WTC11 (cell line): ENCODE data around the gene HRG. TPM values are rescaled to one million over a fixed set of nuclear protein-coding genes. Genes with fewer than 3 reads are reported as not detected.

Experiments used
- ATAC-seq: fragments of 200-7000 bp; cut with Tn5 transposase; 2 replicates; pipeline ENCODE4 v1.10.0; 2021; ENCODE audit warnings: mild to moderate bottlenecking, moderate library complexity
- CTCF ChIA-PET: fragments of 300-600 bp; sonication (Branson Sonifier 250); formaldehyde crosslinking; loops from one replicate; lab custom pipeline; 2021; ENCODE audit warnings: antibody characterized with exemption; lab: Charles Lee
- POLR2A ChIA-PET: fragments of 350-600 bp; sonication (Branson Sonifier 250); formaldehyde crosslinking; loops from one replicate; lab custom pipeline; 2021; ENCODE audit warnings: antibody characterized with exemption; lab: Charles Lee
- DNase-seq: peaks from one replicate; pipeline ENCODE4 v3.0.0; 2021; ENCODE audit warnings: low spot score
- H3K27ac Mint-ChIP-seq: 2 replicates; pipeline ENCODE4 v1.8.0; 2021; ENCODE audit warnings: mixed read lengths
- H3K27me3 Mint-ChIP-seq: 2 replicates; pipeline ENCODE4 v1.8.0; 2021; ENCODE audit warnings: low read depth, mild to moderate bottlenecking, moderate library complexity, mixed read lengths
- H3K36me3 Mint-ChIP-seq: 2 replicates; pipeline ENCODE4 v1.8.0; 2021; ENCODE audit warnings: mixed read lengths
- H3K4me1 Mint-ChIP-seq: 2 replicates; pipeline ENCODE4 v1.8.0; 2022; ENCODE audit warnings: mixed read lengths
- H3K4me3 Mint-ChIP-seq: 2 replicates; pipeline ENCODE4 v1.8.0; 2021; ENCODE audit warnings: mild to moderate bottlenecking, moderate library complexity, mixed read lengths
- H3K9me3 Mint-ChIP-seq: 2 replicates; pipeline ENCODE4 v1.8.0; 2021; ENCODE audit warnings: mixed read lengths
- CREB1 ChIP-seq: sonication (generic); formaldehyde crosslinking; IDR thresholded peaks from 2 replicates; pipeline ENCODE4 v1.8.0; 2023; ENCODE audit warnings: mild to moderate bottlenecking, missing genetic modification reagents
- EMX1 ChIP-seq: fragments of 250-450 bp; sonication (Bioruptor Pico); IDR thresholded peaks from 2 replicates; pipeline ENCODE4 v1.8.0; 2021; ENCODE audit warnings: mild to moderate bottlenecking
- ETV6 ChIP-seq: sonication (generic); formaldehyde crosslinking; IDR thresholded peaks from 2 replicates; pipeline ENCODE4 v1.8.1; 2022; ENCODE audit warnings: mild to moderate bottlenecking, missing genetic modification reagents
- FOXP1 ChIP-seq: sonication (generic); formaldehyde crosslinking; IDR thresholded peaks from 2 replicates; pipeline ENCODE4 v1.8.0; 2022; ENCODE audit warnings: missing genetic modification reagents, mild to moderate bottlenecking, moderate library complexity, borderline replicate concordance
- GABPB1 ChIP-seq: sonication (generic); formaldehyde crosslinking; IDR thresholded peaks from 2 replicates; pipeline ENCODE4 v1.8.1; 2023; ENCODE audit warnings: mild to moderate bottlenecking, missing genetic modification reagents
- GTF2I ChIP-seq: fragments of 250-450 bp; sonication (Bioruptor Pico); conservative IDR thresholded peaks from 2 replicates; pipeline ENCODE4 v1.4.0; 2021; ENCODE audit warnings: mild to moderate bottlenecking
- HMGA2 ChIP-seq: fragments of 250-450 bp; sonication (Bioruptor Pico); IDR thresholded peaks from 2 replicates; pipeline ENCODE4 v1.4.0; 2021; ENCODE audit warnings: mild to moderate bottlenecking, moderate library complexity
- JAZF1 ChIP-seq: fragments of 250-450 bp; sonication (Bioruptor Pico); IDR thresholded peaks from 2 replicates; pipeline ENCODE4 v1.9.0; 2021; ENCODE audit warnings: moderate library complexity, mild to moderate bottlenecking, inconsistent platforms
- KAT7 ChIP-seq: sonication (generic); formaldehyde crosslinking; IDR thresholded peaks from 2 replicates; pipeline ENCODE4 v1.8.1; 2023; ENCODE audit warnings: missing genetic modification reagents, mild to moderate bottlenecking, borderline replicate concordance
- NFE2L1 ChIP-seq: sonication (generic); formaldehyde crosslinking; IDR thresholded peaks from 2 replicates; pipeline ENCODE4 v1.8.1; 2023; ENCODE audit warnings: missing genetic modification reagents
- NR3C1 ChIP-seq: sonication (generic); formaldehyde crosslinking; conservative IDR thresholded peaks from 2 replicates; pipeline ENCODE4 v1.8.1; 2023; ENCODE audit warnings: low read depth, mild to moderate bottlenecking, missing genetic modification reagents
- RORB ChIP-seq: fragments of 250-450 bp; sonication (Bioruptor Pico); IDR thresholded peaks from 2 replicates; pipeline ENCODE4 v1.9.0; 2021; ENCODE audit warnings: mild to moderate bottlenecking
- SMAD3 ChIP-seq: sonication (generic); formaldehyde crosslinking; IDR thresholded peaks from 2 replicates; pipeline ENCODE4 v1.8.0; 2022; ENCODE audit warnings: missing genetic modification reagents, mild to moderate bottlenecking, borderline replicate concordance
- TCF7 ChIP-seq: sonication (generic); formaldehyde crosslinking; IDR thresholded peaks from 2 replicates; pipeline ENCODE4 v1.8.0; 2022; ENCODE audit warnings: mild to moderate bottlenecking, low read depth, missing genetic modification reagents, moderate library complexity
- ZNF121 ChIP-seq: sonication (generic); formaldehyde crosslinking; IDR thresholded peaks from 2 replicates; pipeline ENCODE4 v1.8.0; 2023; ENCODE audit warnings: missing genetic modification reagents
- ZNF138 ChIP-seq: sonication (generic); formaldehyde crosslinking; conservative IDR thresholded peaks from 2 replicates; pipeline ENCODE4 v1.8.1; 2022; ENCODE audit warnings: mild to moderate bottlenecking, moderate library complexity, missing genetic modification reagents
- ZNF219 ChIP-seq: sonication (generic); formaldehyde crosslinking; IDR thresholded peaks from 2 replicates; pipeline ENCODE4 v1.8.0; 2023; ENCODE audit warnings: missing genetic modification reagents, mild to moderate bottlenecking, borderline replicate concordance
- ZNF396 ChIP-seq: fragments of 250-450 bp; sonication (Bioruptor Pico); IDR thresholded peaks from 2 replicates; pipeline ENCODE4 v1.8.0; 2021; ENCODE audit warnings: mild to moderate bottlenecking, moderate library complexity, borderline replicate concordance
- ZNF423 ChIP-seq: fragments of 250-450 bp; sonication (Bioruptor Pico); IDR thresholded peaks from 2 replicates; pipeline ENCODE4 v2.1.2; 2022; ENCODE audit warnings: mild to moderate bottlenecking, moderate library complexity
- total RNA-seq: library from RNA; stranded (reverse); gene quantifications from 3 replicates; pipeline ENCODE4 v1.2.3, GENCODE V29; 2021
- TF ChIP-seq, protein P1 (sequence below): sonication (generic); formaldehyde crosslinking; IDR thresholded peaks from 2 replicates; pipeline ENCODE4 v1.8.0; 2022; ENCODE audit warnings: mild to moderate bottlenecking, missing genetic modification reagents
- TF ChIP-seq, protein P2 (sequence below): sonication (generic); formaldehyde crosslinking; IDR thresholded peaks from 2 replicates; pipeline ENCODE4 v1.8.1; 2023; ENCODE audit warnings: mild to moderate bottlenecking, missing genetic modification reagents, moderate library complexity
- TF ChIP-seq, protein P3 (sequence below): sonication (generic); formaldehyde crosslinking; IDR thresholded peaks from 2 replicates; pipeline ENCODE4 v1.8.1; 2022; ENCODE audit warnings: low read depth, mild to moderate bottlenecking, moderate library complexity, missing genetic modification reagents, borderline replicate concordance
- TF ChIP-seq, protein P4 (sequence below): sonication (generic); formaldehyde crosslinking; IDR thresholded peaks from 2 replicates; pipeline ENCODE4 v1.8.0; 2023; ENCODE audit warnings: missing genetic modification reagents, mild to moderate bottlenecking, borderline replicate concordance
- TF ChIP-seq, protein P5 (sequence below): sonication (generic); formaldehyde crosslinking; IDR thresholded peaks from 2 replicates; pipeline ENCODE4 v1.8.1; 2022; ENCODE audit warnings: missing genetic modification reagents, borderline replicate concordance

Gene HRG
- total RNA-seq, 1 experiment from 2014 or later: 0.24 TPM

DNA sequence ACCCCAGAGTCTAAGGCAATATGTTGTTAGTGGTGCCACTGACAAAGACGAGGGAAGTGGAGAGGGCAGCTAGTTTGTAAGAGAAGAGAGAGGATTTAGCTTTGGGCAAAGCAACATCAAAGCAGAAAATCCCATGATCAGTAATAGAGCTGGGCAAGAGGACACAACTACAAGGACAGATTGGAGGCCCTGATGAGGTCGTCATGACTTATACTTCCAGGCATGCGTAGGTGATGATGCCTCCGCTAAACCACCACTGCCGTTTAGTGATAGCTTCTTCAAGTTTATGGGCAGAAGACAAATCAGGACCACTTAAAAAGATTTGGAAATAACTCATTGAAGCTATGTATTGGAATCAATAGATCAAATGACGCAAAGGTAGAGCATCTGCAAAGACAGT is 2.6 kb downstream of the HRG start:
- DNase-seq: no peak
- no peak overlapping the region for H3K4me3 Mint-ChIP-seq
- no peaks in the 10 kb centered on the region for H3K36me3 Mint-ChIP-seq
- H3K4me1 Mint-ChIP-seq: peaks cover 33% of the 10 kb centered on the region
- ChIA-PET POLR2A (interaction anchor here (0.6 kb wide), 1 partner anchor 119 kb away, joined by 4 read pairs; no protein-coding TSS in a partner anchor), CTCF (interaction anchor here (0.6 to 1.1 kb wide), 3 partner anchors 54 to 159 kb away, joined by 3 to 4 read pairs (median 3); no protein-coding TSS in a partner anchor)
- ATAC-seq: no peak
- TF ChIP-seq JAZF1 (no peak), ZNF121 (CRISPR knock-in tag) (no peak), ZNF396 (no peak), SMAD3 (CRISPR knock-in tag) (no peak), ZNF219 (CRISPR knock-in tag) (no peak), CREB1 (CRISPR knock-in tag) (no peak), KAT7 (CRISPR knock-in tag) (no peak), NR3C1 (CRISPR knock-in tag) (no peak)
- TF ChIP-seq, protein P1, sequence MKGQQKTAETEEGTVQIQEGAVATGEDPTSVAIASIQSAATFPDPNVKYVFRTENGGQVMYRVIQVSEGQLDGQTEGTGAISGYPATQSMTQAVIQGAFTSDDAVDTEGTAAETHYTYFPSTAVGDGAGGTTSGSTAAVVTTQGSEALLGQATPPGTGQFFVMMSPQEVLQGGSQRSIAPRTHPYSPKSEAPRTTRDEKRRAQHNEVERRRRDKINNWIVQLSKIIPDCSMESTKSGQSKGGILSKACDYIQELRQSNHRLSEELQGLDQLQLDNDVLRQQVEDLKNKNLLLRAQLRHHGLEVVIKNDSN (CRISPR knock-in tag): no peak
- H3K27me3 Mint-ChIP-seq: no peaks in the 10 kb centered on the region; the same call in 1 of the 2 replicates
- H3K27ac Mint-ChIP-seq: no peak overlapping the region
- no peaks in the 10 kb centered on the region for H3K9me3 Mint-ChIP-seq

DNA sequence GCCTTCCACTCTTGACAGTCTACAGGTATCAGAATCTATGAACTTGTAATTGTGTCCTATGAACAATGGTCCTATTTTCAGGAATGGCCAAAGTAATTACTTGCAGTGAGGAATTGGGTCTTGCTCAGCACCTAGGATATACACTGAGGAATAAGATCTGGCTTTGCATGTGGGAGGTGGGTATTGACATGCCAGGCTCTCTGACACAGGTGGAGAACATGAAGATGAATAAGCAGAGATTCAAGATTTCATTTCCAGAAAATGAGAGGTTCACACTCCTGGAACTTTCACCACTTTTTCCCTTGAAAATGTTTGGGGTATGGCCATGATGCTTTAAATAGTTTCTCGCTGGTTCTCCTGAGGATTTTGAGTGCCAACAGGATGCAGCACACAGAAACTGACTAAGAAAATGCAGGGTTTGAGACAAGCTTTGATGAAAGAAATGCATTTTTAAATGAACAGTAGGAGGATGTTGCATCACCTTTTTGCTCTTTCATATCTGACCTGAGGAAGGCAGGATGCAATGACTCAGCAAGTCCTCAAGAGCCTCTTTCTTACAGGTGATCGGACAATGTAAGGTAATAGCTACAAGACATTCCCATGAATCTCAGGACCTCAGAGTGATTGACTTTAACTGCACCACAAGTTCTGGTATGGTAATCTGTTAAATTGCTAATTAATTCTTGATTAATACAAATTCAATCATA is 3.7 kb downstream of the HRG start:
- DNase-seq (no peak), ATAC-seq (no peak)
- Mint-ChIP-seq H3K27me3 (peaks cover 6% of the 10 kb centered on the region), H3K4me1 (peaks cover 22% of the 10 kb centered on the region), H3K27ac (no peak overlapping the region), H3K4me3 (no peak overlapping the region), H3K36me3 (no peaks in the 10 kb centered on the region), H3K9me3 (no peaks in the 10 kb centered on the region)
- ChIA-PET POLR2A (no interaction called here), CTCF (no interaction called here)
- TF ChIP-seq GABPB1 (peak; percentile 59), RORB (CRISPR knock-in tag) (no peak), NFE2L1 (CRISPR knock-in tag) (peak; percentile 59; the same call in 1 of the 2 replicates), TCF7 (CRISPR knock-in tag) (no peak)
- TF ChIP-seq, protein P2, sequence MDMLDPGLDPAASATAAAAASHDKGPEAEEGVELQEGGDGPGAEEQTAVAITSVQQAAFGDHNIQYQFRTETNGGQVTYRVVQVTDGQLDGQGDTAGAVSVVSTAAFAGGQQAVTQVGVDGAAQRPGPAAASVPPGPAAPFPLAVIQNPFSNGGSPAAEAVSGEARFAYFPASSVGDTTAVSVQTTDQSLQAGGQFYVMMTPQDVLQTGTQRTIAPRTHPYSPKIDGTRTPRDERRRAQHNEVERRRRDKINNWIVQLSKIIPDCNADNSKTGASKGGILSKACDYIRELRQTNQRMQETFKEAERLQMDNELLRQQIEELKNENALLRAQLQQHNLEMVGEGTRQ (CRISPR knock-in tag): no peak

DNA sequence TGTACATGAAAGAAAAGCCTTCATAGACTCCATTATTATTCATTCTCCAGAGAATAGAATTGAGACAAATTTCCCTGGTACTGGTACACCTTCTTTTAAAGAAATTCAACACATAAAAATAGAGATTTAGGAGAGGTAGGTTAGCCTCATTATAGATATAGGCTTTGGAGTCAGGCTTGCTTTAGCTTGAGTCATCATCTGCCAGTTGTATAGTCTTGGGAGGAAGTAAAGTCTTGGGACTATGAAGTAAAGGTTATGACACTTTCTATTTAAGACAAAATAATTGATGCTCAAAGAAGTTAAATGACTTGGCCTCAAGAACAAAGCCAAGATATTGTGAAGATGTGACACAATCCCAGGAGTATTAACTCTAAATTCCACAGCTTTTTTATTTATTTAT is 4.3 kb downstream of the HRG start:
- H3K27ac Mint-ChIP-seq: no peak overlapping the region
- no peaks in the 10 kb centered on the region for H3K36me3 Mint-ChIP-seq
- ChIA-PET POLR2A (no interaction called here), CTCF (no interaction called here)
- ATAC-seq (no peak), DNase-seq (no peak)
- H3K27me3 Mint-ChIP-seq: peaks cover 6% of the 10 kb centered on the region
- no peaks in the 10 kb centered on the region for H3K9me3 Mint-ChIP-seq
- peaks cover 16% of the 10 kb centered on the region for H3K4me1 Mint-ChIP-seq
- H3K4me3 Mint-ChIP-seq: no peak overlapping the region
- TF ChIP-seq, protein P3, sequence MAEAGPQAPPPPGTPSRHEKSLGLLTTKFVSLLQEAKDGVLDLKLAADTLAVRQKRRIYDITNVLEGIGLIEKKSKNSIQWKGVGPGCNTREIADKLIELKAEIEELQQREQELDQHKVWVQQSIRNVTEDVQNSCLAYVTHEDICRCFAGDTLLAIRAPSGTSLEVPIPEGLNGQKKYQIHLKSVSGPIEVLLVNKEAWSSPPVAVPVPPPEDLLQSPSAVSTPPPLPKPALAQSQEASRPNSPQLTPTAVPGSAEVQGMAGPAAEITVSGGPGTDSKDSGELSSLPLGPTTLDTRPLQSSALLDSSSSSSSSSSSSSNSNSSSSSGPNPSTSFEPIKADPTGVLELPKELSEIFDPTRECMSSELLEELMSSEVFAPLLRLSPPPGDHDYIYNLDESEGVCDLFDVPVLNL (CRISPR knock-in tag): no peak
- TF ChIP-seq FOXP1 (CRISPR knock-in tag) (no peak), ZNF138 (CRISPR knock-in tag) (no peak), HMGA2 (no peak), ZNF423 (no peak), ETV6 (CRISPR knock-in tag) (no peak), EMX1 (CRISPR knock-in tag) (no peak), GTF2I (CRISPR knock-in tag) (no peak)
- TF ChIP-seq, protein P4, sequence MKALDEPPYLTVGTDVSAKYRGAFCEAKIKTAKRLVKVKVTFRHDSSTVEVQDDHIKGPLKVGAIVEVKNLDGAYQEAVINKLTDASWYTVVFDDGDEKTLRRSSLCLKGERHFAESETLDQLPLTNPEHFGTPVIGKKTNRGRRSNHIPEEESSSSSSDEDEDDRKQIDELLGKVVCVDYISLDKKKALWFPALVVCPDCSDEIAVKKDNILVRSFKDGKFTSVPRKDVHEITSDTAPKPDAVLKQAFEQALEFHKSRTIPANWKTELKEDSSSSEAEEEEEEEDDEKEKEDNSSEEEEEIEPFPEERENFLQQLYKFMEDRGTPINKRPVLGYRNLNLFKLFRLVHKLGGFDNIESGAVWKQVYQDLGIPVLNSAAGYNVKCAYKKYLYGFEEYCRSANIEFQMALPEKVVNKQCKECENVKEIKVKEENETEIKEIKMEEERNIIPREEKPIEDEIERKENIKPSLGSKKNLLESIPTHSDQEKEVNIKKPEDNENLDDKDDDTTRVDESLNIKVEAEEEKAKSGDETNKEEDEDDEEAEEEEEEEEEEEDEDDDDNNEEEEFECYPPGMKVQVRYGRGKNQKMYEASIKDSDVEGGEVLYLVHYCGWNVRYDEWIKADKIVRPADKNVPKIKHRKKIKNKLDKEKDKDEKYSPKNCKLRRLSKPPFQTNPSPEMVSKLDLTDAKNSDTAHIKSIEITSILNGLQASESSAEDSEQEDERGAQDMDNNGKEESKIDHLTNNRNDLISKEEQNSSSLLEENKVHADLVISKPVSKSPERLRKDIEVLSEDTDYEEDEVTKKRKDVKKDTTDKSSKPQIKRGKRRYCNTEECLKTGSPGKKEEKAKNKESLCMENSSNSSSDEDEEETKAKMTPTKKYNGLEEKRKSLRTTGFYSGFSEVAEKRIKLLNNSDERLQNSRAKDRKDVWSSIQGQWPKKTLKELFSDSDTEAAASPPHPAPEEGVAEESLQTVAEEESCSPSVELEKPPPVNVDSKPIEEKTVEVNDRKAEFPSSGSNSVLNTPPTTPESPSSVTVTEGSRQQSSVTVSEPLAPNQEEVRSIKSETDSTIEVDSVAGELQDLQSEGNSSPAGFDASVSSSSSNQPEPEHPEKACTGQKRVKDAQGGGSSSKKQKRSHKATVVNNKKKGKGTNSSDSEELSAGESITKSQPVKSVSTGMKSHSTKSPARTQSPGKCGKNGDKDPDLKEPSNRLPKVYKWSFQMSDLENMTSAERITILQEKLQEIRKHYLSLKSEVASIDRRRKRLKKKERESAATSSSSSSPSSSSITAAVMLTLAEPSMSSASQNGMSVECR: no peak
- TF ChIP-seq, protein P5, sequence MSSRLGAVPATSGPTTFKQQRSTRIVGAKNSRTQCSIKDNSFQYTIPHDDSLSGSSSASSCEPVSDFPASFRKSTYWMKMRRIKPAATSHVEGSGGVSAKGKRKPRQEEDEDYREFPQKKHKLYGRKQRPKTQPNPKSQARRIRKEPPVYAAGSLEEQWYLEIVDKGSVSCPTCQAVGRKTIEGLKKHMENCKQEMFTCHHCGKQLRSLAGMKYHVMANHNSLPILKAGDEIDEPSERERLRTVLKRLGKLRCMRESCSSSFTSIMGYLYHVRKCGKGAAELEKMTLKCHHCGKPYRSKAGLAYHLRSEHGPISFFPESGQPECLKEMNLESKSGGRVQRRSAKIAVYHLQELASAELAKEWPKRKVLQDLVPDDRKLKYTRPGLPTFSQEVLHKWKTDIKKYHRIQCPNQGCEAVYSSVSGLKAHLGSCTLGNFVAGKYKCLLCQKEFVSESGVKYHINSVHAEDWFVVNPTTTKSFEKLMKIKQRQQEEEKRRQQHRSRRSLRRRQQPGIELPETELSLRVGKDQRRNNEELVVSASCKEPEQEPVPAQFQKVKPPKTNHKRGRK (CRISPR knock-in tag): no peak
